ENCODE results near the gene KCNF1. TPM values are rescaled to one million over a fixed set of nuclear protein-coding genes. Genes with fewer than 3 reads are reported as not detected.

The KCNF1 gene
- total RNA-seq, 1 donor from 2014 or later: not detected

DNA sequence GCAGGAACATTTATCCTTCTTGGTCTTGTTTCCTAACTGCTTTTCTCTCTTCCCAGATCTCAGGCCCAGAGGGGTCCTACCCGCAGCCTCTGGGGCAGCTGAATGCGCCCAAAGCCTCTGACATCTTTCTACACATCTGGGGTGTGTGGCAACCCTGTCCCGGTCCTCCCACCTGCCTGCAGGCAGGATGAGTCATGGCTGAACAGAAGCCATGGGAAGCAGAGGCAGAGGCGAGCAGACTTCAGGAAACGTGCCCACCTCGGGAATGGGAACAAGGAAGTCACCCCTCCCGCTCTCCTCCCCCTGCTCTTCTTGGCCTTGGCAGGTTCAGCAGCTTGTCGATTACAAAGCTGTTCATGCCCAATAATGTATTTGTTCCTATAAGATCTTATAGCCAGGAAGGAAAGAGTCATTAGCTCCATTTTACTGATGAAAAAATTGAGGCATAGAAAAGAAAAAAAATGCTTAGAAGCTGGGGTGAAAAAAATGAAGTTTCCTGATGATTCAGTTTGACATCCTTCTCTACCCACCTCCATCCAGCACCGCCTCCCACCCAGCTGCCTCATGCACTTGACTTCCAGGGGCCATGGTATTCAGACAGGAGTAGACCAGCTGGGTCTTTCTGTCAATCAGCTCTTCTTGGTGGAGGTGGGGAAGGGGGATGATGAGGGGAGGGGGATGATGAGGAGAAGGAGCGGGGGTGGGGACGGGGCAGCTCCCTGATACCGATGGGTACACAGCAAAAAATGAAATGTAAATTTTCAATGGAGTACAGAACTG lies 10.4 kb upstream of the KCNF1 start:
- intact Hi-C loops (cut with micrococcal nuclease): no loop called here

DNA sequence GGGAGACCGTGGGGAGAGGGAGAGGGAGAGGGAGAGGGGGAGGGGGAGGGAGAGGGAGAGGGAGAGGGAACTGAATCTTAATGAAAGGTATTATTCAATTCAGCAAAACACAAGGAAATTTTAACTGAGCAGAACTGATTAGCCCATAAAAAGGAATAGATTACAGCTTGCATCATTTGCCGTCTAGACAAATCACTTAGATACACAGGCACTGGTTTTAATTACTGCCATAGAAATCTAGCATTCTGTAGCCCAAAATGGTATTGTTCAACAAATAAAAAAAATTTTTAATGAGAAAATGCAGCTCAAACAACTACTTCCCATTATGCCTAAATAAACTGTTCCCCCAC lies 7.9 kb upstream of the KCNF1 start:
- intact Hi-C loops (cut with micrococcal nuclease): no loop called here

GRCh38 chr2:10904455-10904854 lies 7.3 kb upstream of the KCNF1 start:
- intact Hi-C loops (cut with micrococcal nuclease): no loop called here

GRCh38 chr2:10905006-10905861 lies 6.5 kb upstream of the KCNF1 start:
- intact Hi-C loops (cut with micrococcal nuclease): no loop called here

DNA sequence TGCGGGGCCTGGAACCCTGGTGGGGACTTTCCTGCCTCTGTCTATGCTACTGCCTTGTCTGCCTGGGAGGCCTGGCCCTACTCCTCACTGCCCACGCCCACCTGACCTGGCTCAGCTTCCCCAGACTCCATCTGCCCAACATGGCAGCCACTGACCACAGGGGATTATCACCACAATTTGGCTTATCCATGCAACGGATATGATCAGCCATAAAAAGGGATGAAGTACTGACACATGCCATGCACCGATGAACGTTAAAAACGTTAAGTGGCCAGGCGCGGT lies 5.9 kb upstream of the KCNF1 start:
- intact Hi-C loops (cut with micrococcal nuclease): no loop called here

GRCh38 chr2:10906926-10907625 lies 4.7 kb upstream of the KCNF1 start:
- intact Hi-C loops (cut with micrococcal nuclease): no loop called here

- intact Hi-C loops (cut with micrococcal nuclease): no loop called here
Measured at GRCh38 chr2:10908195-10908594, 3.5 kb upstream of the KCNF1 start.

DNA sequence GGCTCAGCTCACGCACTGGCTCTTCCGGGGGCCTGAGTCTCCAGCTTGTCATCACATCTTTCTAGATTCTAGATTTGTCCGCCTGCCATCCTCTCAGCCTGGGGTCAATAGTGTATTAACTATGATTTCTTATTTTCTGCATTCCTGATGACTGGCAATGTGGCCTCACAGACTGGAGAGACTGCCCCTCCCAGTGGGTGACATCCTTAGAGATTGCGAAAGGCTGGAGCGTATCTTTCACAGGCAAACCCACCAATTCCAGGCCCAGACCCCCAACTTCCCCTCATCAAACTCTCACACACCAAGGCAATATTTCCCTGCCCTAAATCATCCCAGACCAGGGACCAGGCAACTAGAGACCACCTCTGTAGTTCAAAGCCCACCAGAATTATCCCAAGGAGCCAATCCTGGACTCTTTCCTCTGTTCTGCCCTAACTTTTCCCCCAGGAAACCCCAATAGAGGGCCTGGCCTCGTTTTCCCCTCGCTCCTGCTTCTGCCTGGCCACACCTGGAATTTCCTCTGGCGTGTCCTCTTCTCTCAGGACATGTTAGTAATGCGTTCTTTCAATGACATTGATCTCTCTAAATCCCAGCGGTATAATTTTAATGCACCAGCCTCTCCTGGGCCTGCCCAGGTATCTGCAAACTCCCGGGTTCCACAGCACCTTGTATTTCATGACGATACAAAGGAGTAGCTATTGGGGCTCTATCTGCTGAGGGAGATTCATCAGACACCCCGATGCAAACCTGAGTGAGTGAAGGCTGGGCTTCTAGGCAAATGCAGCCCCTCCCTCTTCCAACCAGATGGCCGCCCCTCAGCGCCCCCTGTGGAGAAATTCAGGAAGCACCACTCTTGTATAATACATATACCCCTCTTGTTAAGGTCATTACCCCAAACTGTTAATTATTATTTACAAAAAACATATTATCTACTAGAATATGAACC lies 2.4 kb upstream of the KCNF1 start:
- intact Hi-C loops (cut with micrococcal nuclease): no loop called here

DNA sequence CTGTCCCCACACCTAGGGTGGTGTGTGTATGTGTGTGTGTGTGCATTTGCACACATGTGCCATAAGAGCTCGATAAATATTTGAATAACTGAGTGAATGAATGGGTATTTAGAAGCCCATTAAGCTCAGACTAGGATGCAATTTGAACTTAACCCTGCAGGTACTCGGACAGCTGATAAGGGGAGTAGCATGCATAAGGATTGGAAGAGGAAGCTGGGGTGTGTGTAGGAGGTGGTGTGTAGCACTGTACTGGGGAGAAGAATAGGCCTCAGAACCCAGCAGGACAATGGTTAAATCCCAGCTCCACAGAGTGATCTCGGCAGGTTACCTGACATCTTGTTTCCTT lies 1.8 kb upstream of the KCNF1 start:
- intact Hi-C loops (cut with micrococcal nuclease): no loop called here

DNA sequence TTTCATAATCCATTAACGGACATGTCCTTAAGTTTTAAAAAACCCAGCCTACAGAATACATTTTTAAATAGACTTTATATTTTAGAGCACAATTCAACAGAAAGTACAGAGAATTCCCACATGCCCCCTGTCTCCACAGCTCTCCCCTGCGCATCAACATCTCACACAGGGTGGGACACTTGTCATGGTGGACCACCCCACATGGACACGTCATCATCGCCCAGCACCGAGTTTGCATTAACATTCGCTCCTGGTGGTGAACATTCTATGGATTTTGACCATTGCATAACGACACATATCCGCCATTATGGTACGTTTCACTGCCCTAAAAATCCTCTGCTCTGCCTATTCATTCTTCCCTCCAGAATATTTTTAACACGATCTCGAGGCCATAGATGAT lies 1.1 kb upstream of the KCNF1 start:
- intact Hi-C loops (cut with micrococcal nuclease): no loop called here

DNA sequence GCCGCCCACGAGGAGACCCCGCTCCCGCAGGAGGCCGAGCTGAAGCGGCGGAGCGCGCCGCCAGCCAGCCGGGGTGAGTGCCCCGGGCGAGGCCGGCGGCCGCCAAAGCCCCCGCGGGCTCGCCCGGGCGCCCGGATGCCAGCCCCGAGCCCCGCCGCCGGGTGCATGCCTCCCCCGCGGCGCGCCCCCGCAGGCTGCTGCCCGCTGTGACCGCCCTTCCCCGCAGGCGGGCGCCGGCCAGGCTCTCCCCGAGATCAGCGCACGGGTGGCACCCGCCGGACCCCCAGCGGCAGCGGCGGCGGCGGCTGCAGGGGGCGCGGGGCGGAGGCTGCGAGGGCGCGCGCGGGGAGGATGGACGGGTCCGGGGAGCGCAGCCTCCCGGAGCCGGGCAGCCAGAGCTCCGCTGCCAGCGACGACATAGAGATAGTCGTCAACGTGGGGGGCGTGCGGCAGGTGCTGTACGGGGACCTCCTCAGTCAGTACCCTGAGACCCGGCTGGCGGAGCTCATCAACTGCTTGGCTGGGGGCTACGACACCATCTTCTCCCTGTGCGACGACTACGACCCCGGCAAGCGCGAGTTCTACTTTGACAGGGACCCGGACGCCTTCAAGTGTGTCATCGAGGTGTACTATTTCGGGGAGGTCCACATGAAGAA lies 470 bp downstream of the KCNF1 start:
- intact Hi-C loops (cut with micrococcal nuclease): no loop called here

- intact Hi-C loops (cut with micrococcal nuclease): no loop called here
Measured at GRCh38 chr2:10912796-10913455, 1.2 kb downstream of the KCNF1 start.

DNA sequence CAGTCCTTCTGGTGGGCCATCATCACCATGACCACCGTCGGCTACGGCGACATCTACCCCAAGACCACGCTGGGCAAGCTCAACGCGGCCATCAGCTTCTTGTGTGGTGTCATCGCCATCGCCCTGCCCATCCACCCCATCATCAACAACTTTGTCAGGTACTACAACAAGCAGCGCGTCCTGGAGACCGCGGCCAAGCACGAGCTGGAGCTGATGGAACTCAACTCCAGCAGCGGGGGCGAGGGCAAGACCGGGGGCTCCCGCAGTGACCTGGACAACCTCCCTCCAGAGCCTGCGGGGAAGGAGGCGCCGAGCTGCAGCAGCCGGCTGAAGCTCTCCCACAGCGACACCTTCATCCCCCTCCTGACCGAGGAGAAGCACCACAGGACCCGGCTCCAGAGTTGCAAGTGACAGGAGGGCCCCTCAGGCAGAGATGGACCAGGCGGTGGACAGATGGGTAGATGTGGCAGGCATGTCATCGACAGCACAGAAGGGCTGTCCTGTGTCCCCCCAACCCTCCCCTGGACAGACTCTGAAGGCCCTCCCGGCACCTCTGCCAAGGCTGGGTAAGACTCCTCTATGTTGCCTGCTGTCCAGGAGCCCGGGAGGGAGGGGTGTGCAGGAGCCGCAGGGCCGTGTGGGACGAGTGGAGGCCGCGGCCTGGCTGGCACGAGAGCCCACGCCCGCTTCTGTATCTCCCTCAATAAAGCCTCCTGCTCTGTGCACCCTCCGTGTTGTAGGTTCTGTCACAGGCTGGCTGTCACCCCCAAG lies 2.0 kb downstream of the KCNF1 start:
- intact Hi-C loops (cut with micrococcal nuclease): no loop called here

GRCh38 chr2:10914272-10914693 lies 2.5 kb downstream of the KCNF1 start:
- intact Hi-C loops (cut with micrococcal nuclease): no loop called here

GRCh38 chr2:10915236-10915635 lies 3.5 kb downstream of the KCNF1 start:
- intact Hi-C loops (cut with micrococcal nuclease): no loop called here

DNA sequence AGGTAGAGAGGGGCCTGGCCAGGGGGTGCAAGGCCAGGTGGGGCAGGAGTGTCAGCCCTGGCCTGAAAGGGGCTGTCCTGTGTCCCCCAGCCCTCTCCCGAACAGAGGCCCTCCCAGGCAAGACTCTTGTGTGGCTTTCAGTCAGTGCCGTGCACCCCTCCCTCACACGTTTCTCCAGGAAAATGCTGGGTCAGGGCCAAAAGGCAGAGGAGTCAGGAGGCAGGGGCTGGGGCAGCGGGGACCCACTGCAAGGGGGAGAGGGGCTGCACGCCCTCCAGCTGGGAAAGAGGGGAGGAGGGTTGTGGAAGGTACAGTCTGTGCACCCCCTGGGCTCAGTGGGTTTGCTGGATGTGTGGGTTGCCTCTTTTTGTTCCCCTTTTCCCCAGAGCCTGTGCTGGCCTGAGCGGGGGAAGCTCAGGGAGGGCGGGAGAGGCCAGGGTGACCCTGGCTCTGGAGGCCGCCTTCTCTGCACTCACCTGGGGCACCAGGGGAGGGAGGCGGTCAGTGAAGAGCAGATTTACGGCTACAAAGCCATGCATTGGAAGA lies 4.1 kb downstream of the KCNF1 start:
- intact Hi-C loops (cut with micrococcal nuclease): no loop called here

DNA sequence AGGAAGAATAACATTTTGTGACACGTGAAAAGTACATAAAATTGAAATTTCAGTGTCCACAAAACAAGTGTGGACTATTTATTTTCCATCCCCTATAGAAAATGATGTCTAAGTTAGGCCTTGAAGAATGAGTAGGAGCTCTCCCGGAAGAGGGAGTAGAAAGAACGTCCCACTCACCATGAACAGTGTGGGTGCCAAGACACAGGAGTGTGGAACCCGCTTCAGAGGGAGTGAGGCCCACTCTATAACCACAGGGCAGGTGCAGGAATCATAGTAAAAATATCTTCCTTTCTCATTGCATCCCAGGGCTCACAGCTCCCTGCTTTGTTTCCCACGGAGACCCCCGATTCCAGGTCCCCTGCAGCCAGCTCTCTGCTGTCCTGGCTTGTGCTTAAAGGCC lies 5.2 kb downstream of the KCNF1 start:
- intact Hi-C loops (cut with micrococcal nuclease): no loop called here

GRCh38 chr2:10917927-10918326 lies 6.2 kb downstream of the KCNF1 start:
- intact Hi-C loops (cut with micrococcal nuclease): no loop called here
